T-helper 1 cell treated with Interleukin-12 subunit alpha and Interleukin-12 subunit beta and Interleukin-4 antibody, amounts not matched to agents 30 ng/mL and 1 ng/mL, for 36 hours (primary cell): ENCODE results near the gene RANBP2. TPM values are rescaled to one million over a fixed set of nuclear protein-coding genes. Genes with fewer than 3 reads are reported as not detected.

Experiments used
- intact Hi-C: fragments of 100-400 bp; cut with micrococcal nuclease; formaldehyde crosslinking; loops from one replicate; pipeline ENCODE4 v1.15.1; 2024
- total RNA-seq: library from RNA; stranded (reverse); gene quantifications from 2 replicates; pipeline ENCODE4 v1.2.3, GENCODE V29; 2022

Gene RANBP2
- total RNA-seq, 1 donor from 2014 or later = 63.0 TPM

DNA sequence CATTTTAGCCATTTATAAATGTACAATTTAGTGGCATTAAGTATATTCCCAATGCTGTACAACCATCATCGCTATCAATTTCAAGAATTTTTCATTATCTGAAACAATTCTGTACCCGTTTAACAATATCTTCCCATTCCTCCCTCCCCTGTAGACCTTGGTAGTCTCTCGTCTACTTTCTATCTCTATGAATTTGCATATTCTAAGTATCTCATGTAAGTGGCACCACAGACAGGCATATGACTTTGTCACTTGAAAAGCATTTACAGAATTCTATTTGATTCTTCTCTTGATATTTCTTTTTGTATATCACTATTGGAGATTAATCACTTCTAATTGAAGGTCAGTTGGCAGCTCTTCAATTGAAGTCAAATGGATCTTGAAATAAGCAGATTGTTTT lies 115.3 kb downstream of the RANBP2 start:
- intact Hi-C loops = no loop called here

GRCh38 chr2:108835040-108835439 lies 115.8 kb downstream of the RANBP2 start:
- intact Hi-C loops = no loop called here

Other genes with a start within 250 kb of the RANBP2 start
- gene LIMS1, start 185.0 kb upstream of the RANBP2 start, total RNA-seq = 81.0 and 82.2 TPM in 2 replicates
- gene CCDC138, start 67.3 kb downstream of the RANBP2 start, total RNA-seq = 9.3 and 12.5 TPM in 2 replicates